A549 (cell line): ENCODE data around the gene MCM8. TPM values are rescaled to one million over a fixed set of nuclear protein-coding genes. Genes with fewer than 3 reads are reported as not detected.

Source experiments
- polyA plus RNA-seq, 4 experiments: library from polyadenylated mRNA; depleted of rRNA in 3 of 4; stranded (reverse); fragments of >200 nt; fragmentation: RNase III in 1 of 4; extraction: RNeasy Plus Mini Kit Qiagen cat#74134 plus additional on column Dnase treatment in 1 of 4; gene quantifications; 2 replicates in 3 of 4; 3 replicates in 1 of 4; pipeline ENCODE4 v1.2.3, GENCODE V29; 2011 to 2017
- small RNA-seq, 6 experiments: library from RNA; depleted of rRNA; stranded (forward); fragments of <200 nt; gene quantifications; one replicate each; pipeline ENCODE3, GENCODE V24; 2012

MCM8 gene
- polyA plus RNA-seq, 2 of the 4 experiments (the other 2 are of a cell fraction), result 33.9 to 36.1 TPM

Small RNA genes within 50 kb of the gene (small RNA-seq; reads per million reads assigned to genes)
- gene RF00019, result 0 reads per million in 6 experiments
- gene RN7SL498P, result 0 reads per million in 6 experiments

Other genes with a start within 250 kb of the MCM8 start
- 17.4 and 18.4 TPM in 2 replicates for gene SHLD1, start 200.3 kb upstream of the MCM8 start, polyA plus RNA-seq (2011; rRNA removed)
- gene SHLD1, start 200.3 kb upstream of the MCM8 start, polyA plus RNA-seq (2017; fragmentation: RNase III; extraction: RNeasy Plus Mini Kit Qiagen cat#74134 plus additional on column Dnase treatment), result 6.1 to 7.3 TPM (median 6.5 TPM) in 3 replicates
- gene CHGB, start 39.1 kb upstream of the MCM8 start, polyA plus RNA-seq (2011; rRNA removed), result 4.8 and 5.0 TPM in 2 replicates
- gene CHGB, start 39.1 kb upstream of the MCM8 start, polyA plus RNA-seq (2017; fragmentation: RNase III; extraction: RNeasy Plus Mini Kit Qiagen cat#74134 plus additional on column Dnase treatment), result 1.5 to 1.9 TPM (median 1.9 TPM) in 3 replicates
- 30.8 and 43.1 TPM in 2 replicates for gene TRMT6, start 119 bp upstream of the MCM8 start, polyA plus RNA-seq (2011; rRNA removed)
- gene TRMT6, start 119 bp upstream of the MCM8 start, polyA plus RNA-seq (2017; fragmentation: RNase III; extraction: RNeasy Plus Mini Kit Qiagen cat#74134 plus additional on column Dnase treatment), result 37.4 to 40.0 TPM (median 38.5 TPM) in 3 replicates
- 129 and 150 TPM in 2 replicates for gene CRLS1, start 55.5 kb downstream of the MCM8 start, polyA plus RNA-seq (2011; rRNA removed)
- 54.8 to 61.0 TPM (median 56.1 TPM) in 3 replicates for gene CRLS1, start 55.5 kb downstream of the MCM8 start, polyA plus RNA-seq (2017; fragmentation: RNase III; extraction: RNeasy Plus Mini Kit Qiagen cat#74134 plus additional on column Dnase treatment)
- gene LRRN4, start 103.4 kb downstream of the MCM8 start, polyA plus RNA-seq (2011; rRNA removed), result 0.03 TPM in 1 of 2 replicates, not detected in the other
- gene LRRN4, start 103.4 kb downstream of the MCM8 start, polyA plus RNA-seq (2017; fragmentation: RNase III; extraction: RNeasy Plus Mini Kit Qiagen cat#74134 plus additional on column Dnase treatment), result 0.04 TPM in 2 of 3 replicates, not detected in the other
- gene FERMT1, start 172.4 kb downstream of the MCM8 start, polyA plus RNA-seq (2011; rRNA removed), result 19.1 and 22.5 TPM in 2 replicates
- 12.7 to 16.4 TPM (median 13.4 TPM) in 3 replicates for gene FERMT1, start 172.4 kb downstream of the MCM8 start, polyA plus RNA-seq (2017; fragmentation: RNase III; extraction: RNeasy Plus Mini Kit Qiagen cat#74134 plus additional on column Dnase treatment)